Right ventricle myocardium superior (tissue), 1 donor: ENCODE measurements around the gene FFAR4. TPM values are rescaled to one million over a fixed set of nuclear protein-coding genes. Genes with fewer than 3 reads are reported as not detected.

Experiments
- ATAC-seq: fragments of 200-7000 bp; cut with Tn5 transposase; one replicate; pipeline ENCODE4 v1.9.1; 2020; ENCODE audit warnings: mild to moderate bottlenecking; ENCODE audit not compliant: poor library complexity
- DNase-seq: peaks from one replicate; pipeline ENCODE4 v3.0.0-alpha.2; 2020
- intact Hi-C: fragments of 100-400 bp; cut with DNase I; formaldehyde crosslinking; loops from one replicate; pipeline ENCODE4 v1.11.2; 2022
- total RNA-seq: library from RNA; stranded (reverse); fragmentation: NEBNext Ultra II Directional; extraction: Animal tissue kit (Norgen Biotek cat#: 25700); gene quantifications from one replicate; pipeline ENCODE4 v1.2.1, GENCODE V29; 2021
- donor health status: DM: no; HTN: yes; CAD: no; lungs with severe emphysema.

Gene FFAR4
- total RNA-seq, 1 donor from 2014 or later = 0.16 TPM

- ATAC-seq (no peak), DNase-seq (no peak)
- intact Hi-C loops = no loop called here
Observed at GRCh38 chr10:93628858-93629257, 62.4 kb downstream of the FFAR4 start.

GRCh38 chr10:93629647-93630305, 63.3 kb downstream of the FFAR4 start:
- DNase-seq = no peak
- no peak for ATAC-seq
- intact Hi-C loops = no loop called here

- intact Hi-C loops = no loop called here
- no peak for ATAC-seq
Observed at GRCh38 chr10:93630625-93631557, 64.4 kb downstream of the FFAR4 start.

More at GRCh38 chr10:93630625-93631557, 64.4 kb downstream of the FFAR4 start:
- no peak for DNase-seq

Other genes starting within 250 kb of the FFAR4 start
- 30.4 TPM for gene MYOF, start 84.3 kb upstream of the FFAR4 start, total RNA-seq
- gene CEP55, start 70.1 kb upstream of the FFAR4 start, total RNA-seq = 0.59 TPM
- gene RBP4, start 34.6 kb downstream of the FFAR4 start, total RNA-seq = 4.9 TPM
- not detected for gene PDE6C, start 45.9 kb downstream of the FFAR4 start, total RNA-seq
- gene FRA10AC1, start 135.9 kb downstream of the FFAR4 start, total RNA-seq = 11.9 TPM
- 0.13 TPM for gene LGI1, start 191.3 kb downstream of the FFAR4 start, total RNA-seq